Pulmonary artery endothelial cell (primary cell): ENCODE measurements around the gene ADGRF5. TPM values are rescaled to one million over a fixed set of nuclear protein-coding genes. Genes with fewer than 3 reads are reported as not detected.

Source experiments
- DNase-seq: peaks from one replicate; pipeline ENCODE4 v3.0.0-alpha.2; 2011; ENCODE audit warnings: low read depth, low spot score
- total RNA-seq: library from RNA; depleted of rRNA; stranded (reverse); fragments of >200 nt; gene quantifications from 2 replicates; pipeline ENCODE4 v1.2.3, GENCODE V29; 2014

Gene ADGRF5
- total RNA-seq, 1 donor from 2014 or later, result 2.0 TPM

- no peak for DNase-seq
These were observed 88.9 kb downstream of the ADGRF5 start for GRCh38 chr6:46832816-46833215.

GRCh38 chr6:46828939-46829338, 92.8 kb downstream of the ADGRF5 start:
- DNase-seq, result no peak

- no peak for DNase-seq
These were observed 100.3 kb downstream of the ADGRF5 start for GRCh38 chr6:46821458-46821881.

DNA sequence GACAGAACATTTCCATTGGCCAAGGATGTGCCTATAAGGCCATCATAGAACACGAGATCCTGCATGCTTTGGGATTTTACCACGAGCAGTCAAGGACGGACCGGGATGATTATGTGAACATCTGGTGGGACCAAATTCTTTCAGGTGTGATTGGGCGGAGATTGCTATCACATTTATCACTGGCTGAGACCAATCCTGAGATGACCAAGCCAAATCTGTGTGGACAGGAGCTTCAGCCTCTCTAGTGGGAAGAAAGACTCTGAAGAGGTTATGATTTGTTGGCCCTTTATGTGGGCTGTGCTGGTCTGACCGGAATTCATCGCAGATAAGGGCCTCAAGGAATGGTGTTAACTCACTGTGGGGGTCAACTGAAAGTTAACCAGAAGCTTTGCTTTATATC, 102.2 kb downstream of the ADGRF5 start:
- no peak for DNase-seq

- no peak for DNase-seq
These were observed 105.1 kb downstream of the ADGRF5 start for GRCh38 chr6:46816626-46817025.

DNA sequence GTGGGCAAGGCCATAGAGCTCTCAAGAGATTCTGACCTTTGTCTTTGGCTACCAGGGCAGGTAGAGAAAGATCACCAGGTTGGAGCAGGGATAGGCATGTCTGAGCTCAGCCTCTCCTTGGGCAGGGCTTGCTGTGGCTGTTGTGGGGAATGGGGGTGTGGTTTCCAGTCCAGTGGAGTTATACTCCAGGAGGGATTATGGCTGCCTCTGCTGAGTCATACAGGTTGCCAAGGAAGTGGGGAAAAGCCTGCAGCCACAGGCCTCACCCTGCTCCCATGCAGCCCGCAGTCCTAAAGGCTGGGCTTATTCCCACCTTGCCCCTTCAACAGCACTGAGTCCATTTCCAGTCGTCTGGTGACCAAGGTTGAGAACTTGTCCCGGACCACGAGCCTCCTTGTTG, 106.6 kb downstream of the ADGRF5 start:
- no peak for DNase-seq

DNA sequence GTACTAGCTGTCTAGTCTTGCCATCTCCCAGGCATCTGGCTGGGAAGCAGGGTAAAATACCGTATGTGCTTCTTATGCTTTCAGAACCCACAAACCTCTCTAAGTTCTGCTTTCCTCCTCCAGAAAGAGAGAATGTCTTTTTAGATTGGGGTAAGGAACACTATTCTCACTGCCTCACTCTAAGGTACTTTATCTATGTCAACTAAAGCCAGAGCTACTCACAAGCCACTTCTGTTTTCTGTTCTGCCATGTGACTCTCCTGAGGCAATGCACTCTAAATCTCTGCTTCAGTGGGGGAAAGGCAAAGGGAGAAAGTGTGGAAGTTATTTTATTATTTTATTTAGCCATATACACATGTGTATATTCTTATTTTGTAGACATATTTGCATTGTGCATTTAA, 112.9 kb downstream of the ADGRF5 start:
- DNase-seq, result no peak

Other genes starting within 250 kb of the ADGRF5 start
- gene TDRD6, start 234.1 kb downstream of the ADGRF5 start, total RNA-seq, result 0.04 TPM in 1 of 2 replicates, not detected in the other
- not detected in 2 replicates for gene PLA2G7, start 186.6 kb downstream of the ADGRF5 start, total RNA-seq
- gene ANKRD66, start 175.0 kb downstream of the ADGRF5 start, total RNA-seq, result not detected in 2 replicates
- not detected in 2 replicates for gene MEP1A, start 128.5 kb downstream of the ADGRF5 start, total RNA-seq
- not detected in 2 replicates for gene ADGRF1, start 120.4 kb upstream of the ADGRF5 start, total RNA-seq